Coronary artery (tissue), 2 donors: Measurements from ENCODE around the gene PCDH17.

Experiments
- DNase-seq: peaks from one replicate; pipeline ENCODE4 v3.0.0-alpha.2; 2017; ENCODE audit warnings: low spot score
- H3K27ac ChIP-seq, 2 donors: fragments of 200-600 bp; sonication (generic); one replicate each; pipeline ENCODE4 v1.5.1; 2016 to 2019
- H3K4me3 ChIP-seq: fragments of 200-600 bp; sonication (generic); 2 replicates; pipeline ENCODE4 v1.5.1; 2016; ENCODE audit warnings: mild to moderate bottlenecking, moderate library complexity
- TF ChIP-seq, protein P1 (sequence below): fragments of 200-600 bp; sonication (generic); IDR thresholded peaks from one replicate; pipeline ENCODE4 v1.5.1; 2019; ENCODE audit warnings: antibody characterized with exemption

Gene PCDH17

DNA sequence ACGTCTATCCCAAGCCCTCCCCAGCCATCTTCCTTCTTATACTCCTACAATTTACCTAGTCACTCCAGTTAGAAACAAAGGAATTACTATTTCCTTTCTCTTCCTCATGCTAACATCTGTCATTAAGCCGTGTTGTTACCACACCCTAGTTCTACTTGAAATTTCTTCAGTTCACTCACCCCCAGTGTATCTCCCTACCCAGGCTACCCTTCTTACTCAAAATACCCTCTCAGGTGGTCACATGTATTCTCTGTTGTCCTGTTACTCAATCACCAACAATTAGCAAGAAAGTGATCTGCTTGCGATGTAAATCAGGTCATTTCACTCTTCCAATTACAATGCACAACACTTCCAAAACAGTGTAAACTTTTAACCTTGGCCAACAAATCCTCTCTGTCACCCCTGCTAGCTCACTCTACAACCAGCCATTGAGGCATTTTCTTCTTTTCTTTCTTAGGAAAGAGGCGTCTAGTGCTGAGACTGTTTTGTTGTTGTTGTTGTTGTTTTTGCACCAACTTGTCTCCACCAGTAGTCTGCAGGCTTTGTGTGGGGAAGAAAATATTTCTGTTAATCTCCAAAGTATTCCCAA lies 50.7 kb downstream of the PCDH17 start:
- Histone ChIP-seq H3K27ac (no peak overlapping the region), H3K4me3 (no peak overlapping the region)
- TF ChIP-seq, protein P1, sequence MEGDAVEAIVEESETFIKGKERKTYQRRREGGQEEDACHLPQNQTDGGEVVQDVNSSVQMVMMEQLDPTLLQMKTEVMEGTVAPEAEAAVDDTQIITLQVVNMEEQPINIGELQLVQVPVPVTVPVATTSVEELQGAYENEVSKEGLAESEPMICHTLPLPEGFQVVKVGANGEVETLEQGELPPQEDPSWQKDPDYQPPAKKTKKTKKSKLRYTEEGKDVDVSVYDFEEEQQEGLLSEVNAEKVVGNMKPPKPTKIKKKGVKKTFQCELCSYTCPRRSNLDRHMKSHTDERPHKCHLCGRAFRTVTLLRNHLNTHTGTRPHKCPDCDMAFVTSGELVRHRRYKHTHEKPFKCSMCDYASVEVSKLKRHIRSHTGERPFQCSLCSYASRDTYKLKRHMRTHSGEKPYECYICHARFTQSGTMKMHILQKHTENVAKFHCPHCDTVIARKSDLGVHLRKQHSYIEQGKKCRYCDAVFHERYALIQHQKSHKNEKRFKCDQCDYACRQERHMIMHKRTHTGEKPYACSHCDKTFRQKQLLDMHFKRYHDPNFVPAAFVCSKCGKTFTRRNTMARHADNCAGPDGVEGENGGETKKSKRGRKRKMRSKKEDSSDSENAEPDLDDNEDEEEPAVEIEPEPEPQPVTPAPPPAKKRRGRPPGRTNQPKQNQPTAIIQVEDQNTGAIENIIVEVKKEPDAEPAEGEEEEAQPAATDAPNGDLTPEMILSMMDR = no peak
- DNase-seq = no peak

GRCh38 chr13:57698851-57699250 lies 67.3 kb downstream of the PCDH17 start:
- no peak overlapping the region for H3K27ac ChIP-seq
- TF ChIP-seq, protein P1 = no peak
- DNase-seq = no peak
- H3K4me3 ChIP-seq = no peak overlapping the region

- no peak overlapping the region for H3K27ac ChIP-seq
- no peak overlapping the region for H3K4me3 ChIP-seq
- TF ChIP-seq, protein P1 = no peak
- DNase-seq = no peak
Measured at GRCh38 chr13:57704031-57704430, 72.5 kb downstream of the PCDH17 start.

- no peak for DNase-seq
- Histone ChIP-seq H3K27ac (no peak overlapping the region), H3K4me3 (no peak overlapping the region)
- TF ChIP-seq, protein P1 = no peak
Measured at GRCh38 chr13:57716295-57716694, 84.8 kb downstream of the PCDH17 start.

DNA sequence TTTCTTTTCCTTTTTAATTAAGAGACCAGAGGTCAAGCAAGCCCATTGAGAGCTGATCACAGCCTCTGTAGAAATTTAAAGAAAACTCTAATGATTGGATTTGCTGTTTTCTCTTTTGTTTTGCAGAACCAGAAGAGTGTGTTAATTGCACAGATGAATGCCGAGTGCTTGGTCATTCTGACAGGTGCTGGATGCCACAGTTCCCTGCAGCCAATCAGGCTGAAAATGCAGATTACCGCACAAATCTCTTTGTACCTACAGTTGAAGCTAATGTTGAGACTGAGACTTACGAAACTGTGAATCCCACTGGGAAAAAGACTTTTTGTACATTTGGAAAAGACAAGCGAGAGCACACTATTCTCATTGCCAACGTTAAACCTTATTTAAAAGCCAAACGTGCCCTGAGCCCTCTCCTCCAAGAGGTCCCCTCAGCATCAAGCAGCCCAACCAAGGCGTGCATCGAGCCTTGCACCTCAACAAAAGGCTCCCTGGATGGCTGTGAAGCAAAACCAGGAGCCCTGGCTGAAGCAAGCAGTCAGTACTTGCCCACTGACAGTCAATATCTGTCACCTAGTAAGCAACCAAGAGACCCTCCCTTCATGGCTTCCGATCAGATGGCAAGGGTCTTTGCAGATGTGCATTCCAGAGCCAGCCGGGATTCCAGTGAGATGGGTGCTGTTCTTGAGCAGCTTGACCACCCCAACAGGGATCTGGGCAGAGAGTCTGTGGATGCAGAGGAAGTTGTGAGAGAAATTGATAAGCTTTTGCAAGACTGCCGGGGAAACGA lies 93.1 kb downstream of the PCDH17 start:
- H3K4me3 ChIP-seq = no peak overlapping the region
- TF ChIP-seq, protein P1 = no peak
- DNase-seq = no peak
- no peak overlapping the region for H3K27ac ChIP-seq

DNA sequence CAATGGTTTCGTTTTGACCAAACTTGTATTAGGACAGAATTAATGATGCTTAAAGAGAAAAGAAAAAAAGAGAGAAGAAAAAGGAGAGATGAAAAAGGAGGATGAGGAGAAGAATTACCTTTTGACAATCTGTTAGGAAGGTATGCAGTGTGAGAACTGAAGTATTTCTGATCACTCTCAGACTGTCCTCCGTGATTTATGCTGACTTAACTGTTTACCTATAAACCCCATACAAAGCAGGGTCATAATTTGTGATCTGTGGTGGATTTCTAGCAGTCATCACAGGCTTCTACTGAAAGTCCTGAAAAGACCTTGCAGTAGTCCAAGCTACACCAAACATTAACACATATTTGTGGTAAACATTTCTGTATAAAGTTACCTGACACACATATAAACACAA lies 93.9 kb downstream of the PCDH17 start:
- no peak overlapping the region for H3K4me3 ChIP-seq
- TF ChIP-seq, protein P1 = no peak
- no peak overlapping the region for H3K27ac ChIP-seq
- no peak for DNase-seq

DNA sequence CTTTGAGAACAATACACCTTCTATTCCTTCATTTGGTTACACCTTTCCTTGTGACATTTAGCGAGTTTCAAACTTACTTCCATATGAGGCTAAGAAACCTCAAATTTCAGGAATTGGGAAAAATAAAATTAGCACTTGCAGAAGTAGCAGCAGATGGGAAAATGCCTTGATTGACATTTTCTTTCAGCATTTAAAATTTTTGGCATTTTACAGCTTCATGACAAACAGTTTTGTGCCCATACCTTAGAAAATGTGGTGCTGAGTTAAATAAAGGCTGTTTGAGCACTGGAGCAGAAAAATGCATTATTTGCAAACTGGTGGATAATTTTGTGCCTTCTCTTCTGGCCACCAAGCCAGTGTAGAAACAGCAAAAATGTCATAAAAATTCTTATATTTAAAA lies 95.4 kb downstream of the PCDH17 start:
- DNase-seq = no peak
- H3K27ac ChIP-seq = no peak overlapping the region
- TF ChIP-seq, protein P1 = no peak
- no peak overlapping the region for H3K4me3 ChIP-seq
